Fibroblast of peridontal ligament (primary cell): ENCODE results near the gene CDKN1C.

ENCODE experiments used
- DNase-seq: peaks from one replicate; pipeline ENCODE4 v3.0.0-alpha.2; 2010; ENCODE audit errors: extremely low read depth

CDKN1C gene

DNA sequence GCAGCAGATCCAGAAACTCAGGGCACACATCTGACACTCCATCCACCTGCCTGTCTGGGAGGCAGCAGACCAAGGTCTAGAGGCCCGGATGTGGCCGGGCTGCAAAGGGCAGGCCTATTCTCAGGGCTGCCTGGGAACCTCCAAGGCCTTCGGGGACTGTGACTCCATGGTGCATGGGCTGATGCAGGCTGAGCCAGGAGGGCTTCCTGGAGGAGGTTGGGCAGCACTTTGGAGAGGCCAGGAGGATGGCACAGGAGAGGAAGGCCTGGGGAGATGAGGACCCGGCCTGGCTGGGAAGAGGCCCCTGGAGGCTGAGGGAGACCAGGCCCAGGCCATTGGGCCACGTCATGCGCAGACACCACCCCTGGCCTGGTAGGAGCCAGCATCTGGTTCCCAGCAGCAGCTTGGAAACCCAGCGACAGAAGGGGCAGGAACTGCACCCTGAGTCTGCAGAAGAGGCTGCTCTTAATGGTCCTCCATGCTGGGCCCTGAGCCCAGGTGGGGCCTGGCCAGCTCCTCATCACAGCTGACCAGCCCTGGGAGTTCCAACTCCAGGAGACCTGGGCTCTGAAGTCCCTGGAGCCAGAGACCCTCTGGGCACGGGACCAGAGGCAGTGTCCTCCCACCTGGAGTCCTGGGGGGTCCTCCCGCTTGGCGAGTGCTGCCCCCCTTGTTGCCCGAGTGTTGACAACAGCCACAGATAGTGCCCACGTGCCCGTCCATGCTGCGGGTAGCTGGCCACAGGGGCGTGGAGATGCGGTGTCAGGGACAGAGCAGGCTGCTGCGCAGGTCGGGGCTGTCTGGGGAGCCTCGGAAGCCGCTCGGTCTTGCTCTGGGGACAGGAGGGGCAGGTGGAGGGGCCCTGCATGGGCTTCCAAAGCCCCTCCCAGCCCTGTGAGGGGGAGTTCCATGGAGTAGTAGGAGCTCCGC, 38.1 kb upstream of the CDKN1C start:
- DNase-seq: no peak

DNA sequence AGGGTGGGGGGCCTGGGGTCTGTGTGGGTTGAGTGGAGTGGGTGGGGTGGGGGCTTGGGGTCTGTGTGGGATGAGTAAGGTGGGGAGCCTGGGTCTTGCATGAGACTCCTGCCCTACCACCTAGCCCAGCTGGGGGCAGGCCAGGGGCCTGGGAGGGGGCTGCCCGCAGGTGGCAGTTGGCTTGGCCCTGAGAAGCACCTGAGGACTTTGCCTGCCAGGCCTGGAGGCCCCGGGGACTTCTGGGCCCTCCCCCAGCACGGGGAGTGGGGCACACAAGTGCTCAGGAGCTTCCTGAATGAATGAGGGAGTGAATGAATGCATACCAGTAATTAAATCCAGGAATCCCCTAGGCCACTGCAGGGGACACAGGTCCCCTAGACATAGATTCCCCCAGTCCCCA, 37.1 kb upstream of the CDKN1C start:
- no peak for DNase-seq

DNA sequence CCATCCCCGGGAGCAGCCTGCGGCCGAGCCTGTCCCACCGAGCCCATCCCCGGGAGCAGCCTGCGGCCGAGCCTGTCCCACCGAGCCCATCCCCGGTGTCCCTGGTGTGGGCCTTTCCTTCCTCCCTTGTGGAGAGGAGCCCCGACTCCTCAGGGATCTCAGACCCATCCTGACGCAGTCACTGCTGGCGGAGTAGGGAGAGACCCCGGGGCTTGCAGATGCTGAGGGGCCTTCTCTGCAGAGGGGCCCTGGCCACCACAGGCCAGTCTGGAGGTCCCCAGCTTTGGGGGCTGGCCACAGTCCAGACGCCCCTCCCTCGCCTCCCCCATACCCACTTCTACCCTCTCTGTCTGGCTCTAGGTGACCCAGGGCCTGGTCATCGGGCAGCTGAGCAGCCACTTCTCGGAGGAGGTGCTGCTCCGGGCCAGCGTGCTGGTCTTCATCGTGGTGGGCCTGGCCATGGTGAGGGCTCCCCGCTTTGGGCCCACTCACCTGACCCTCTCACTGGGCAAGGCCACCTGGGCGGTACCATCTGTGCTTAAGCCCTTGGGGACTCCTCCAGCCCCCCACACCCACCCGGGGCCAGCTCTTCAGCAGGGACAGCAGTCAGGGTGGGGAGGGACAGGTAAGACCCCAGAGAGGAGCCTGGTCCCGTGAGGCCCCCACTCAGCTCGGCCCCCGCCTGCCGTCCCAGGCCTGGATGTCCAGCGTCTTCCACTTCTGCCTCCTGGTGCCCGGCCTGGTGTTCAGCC, 36.3 kb upstream of the CDKN1C start:
- no peak for DNase-seq

DNA sequence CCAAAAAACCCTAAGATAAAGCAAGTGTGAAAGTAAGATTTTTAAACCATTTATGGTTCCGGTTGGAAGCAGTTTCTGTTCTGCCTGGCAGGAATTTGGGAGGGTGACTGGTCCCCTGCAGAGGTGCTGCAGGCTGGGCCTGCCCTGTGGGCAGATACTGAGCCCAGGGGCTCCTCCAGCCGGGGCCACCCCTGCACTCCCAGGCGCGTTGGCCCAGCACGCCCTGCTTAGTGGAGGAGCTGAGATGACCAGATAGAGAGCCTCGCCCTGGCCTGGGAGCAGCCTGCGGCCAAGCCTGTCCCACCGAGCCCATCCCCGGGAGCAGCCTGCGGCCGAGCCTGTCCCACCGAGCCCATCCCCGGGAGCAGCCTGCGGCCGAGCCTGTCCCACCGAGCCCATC, 35.7 kb upstream of the CDKN1C start:
- no peak for DNase-seq

DNA sequence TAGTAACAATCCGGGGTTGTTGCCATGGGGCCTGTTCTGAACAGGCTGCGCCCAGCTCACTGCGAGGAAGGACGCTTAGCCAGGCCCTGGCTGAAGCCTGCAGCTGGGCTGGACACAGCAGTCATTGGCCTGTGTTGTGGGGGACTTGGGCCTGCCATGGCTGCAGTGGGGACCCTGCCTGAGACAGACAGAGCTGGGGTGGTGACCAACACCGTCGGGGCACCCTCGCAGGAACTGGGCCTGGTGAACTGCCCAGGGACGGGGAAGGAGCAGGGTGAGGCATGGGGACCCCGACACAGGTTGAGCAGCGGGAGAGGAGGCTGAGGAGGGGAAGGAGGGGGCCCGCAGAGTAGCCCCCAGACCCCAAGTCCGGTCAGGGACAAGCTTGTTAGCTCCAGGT, 34.8 kb upstream of the CDKN1C start:
- no peak for DNase-seq

DNA sequence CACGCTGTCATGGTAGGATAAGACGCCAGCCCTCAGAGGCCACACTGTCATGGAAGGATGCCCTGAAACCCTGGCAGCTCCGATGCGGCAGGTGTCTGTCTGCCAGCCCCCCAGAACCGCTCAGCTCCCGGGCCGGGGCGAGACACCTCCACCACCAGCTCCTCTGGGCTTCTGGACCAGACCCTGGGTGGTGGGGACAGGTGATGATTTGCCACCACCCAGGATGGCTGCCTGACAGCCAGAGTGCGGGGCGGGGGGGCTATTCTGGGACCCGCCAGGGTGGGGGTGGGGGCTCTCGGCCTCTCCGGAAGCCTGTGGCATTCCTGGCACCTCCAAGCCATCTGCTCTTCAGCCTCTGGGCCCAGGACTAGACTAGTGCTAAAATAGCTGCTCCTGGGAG, 34.3 kb upstream of the CDKN1C start:
- no peak for DNase-seq

DNA sequence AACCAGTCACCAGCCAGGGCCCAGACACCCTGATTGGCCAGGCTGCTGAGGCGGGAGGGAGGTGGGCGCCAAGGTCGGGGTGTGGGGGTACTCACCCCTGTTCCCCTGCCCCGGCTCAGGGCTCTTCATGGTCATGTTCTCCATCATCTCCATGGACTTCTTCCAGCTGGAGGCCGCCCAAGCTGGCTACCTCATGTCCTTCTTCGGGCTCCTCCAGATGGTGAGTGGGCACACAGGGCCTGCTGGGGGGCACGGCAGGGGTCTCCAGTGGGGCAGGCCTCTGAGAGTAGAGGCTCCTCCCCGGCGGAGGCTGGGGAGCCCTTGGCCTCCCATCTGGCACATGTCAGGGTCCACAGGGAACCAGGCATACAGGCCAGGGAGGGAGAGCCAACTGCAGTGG, 33.6 kb upstream of the CDKN1C start:
- no peak for DNase-seq

DNA sequence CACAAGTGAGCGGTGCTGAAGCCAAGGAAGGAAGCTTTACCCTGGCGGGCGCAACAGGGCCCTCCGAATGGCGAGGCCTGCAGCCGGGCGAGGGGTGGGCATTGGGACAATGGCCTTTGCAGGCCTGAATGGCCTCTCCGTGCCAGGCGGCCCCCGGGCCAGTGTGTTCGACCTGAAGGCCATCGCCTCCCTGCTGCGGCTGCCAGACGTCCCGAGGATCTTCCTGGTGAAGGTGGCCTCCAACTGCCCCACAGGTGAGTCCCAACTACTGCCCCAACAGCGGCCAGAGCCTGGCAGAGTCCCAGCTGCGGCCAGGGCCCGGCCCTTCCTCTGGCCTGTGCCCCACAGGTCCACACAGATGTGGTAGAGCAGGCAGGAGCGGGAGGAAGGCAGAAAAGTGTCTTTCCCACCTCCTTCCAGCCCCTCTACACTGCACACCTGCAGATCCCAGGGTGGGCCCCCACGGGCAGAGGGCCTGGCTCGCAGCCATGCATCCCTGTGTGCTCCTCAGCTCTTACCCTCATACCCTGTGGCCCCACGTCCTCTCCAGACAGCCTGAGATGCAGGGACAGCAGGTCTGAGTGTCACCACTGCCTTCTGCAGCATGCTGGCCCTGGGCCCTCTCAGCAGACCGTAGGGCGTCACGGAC, 32.4 kb upstream of the CDKN1C start:
- DNase-seq: no peak

DNA sequence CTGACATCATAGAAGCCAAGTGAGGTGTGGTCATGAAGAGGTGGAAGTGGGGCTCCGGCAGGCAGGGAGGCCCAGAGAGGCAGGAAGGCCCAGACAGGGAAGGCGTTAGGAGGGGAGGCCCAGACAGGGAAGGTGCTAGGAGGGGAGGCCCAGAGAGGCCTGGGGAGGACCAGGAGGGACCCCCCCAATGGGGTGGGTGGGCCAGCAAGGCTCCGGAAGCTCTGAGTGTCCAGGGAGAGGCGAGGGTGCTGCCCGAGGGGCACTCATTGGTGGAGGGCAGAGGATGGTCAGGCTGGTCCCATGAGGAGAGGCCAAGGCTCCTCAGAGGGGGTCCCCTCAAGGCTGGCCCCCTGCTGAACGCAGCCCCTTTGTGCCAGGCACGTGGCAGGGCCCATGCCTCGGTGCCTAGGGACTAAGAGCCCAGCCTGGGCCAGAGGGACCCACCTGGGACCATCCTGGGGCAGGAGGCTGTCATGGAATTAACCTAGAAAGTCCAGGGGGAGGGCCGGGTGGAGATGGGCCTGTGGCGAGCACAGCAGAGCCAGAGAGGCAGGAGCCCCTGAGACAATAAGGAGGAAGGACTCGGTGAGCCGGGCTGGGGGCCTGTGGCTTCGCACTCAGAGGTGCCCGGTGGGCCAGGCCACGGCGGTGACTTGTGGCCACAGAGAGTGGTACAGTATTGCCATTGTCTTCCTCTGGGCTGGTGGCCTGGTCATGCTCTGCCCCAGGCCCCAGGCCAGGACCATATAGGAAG, 31.5 kb upstream of the CDKN1C start:
- DNase-seq: no peak

DNA sequence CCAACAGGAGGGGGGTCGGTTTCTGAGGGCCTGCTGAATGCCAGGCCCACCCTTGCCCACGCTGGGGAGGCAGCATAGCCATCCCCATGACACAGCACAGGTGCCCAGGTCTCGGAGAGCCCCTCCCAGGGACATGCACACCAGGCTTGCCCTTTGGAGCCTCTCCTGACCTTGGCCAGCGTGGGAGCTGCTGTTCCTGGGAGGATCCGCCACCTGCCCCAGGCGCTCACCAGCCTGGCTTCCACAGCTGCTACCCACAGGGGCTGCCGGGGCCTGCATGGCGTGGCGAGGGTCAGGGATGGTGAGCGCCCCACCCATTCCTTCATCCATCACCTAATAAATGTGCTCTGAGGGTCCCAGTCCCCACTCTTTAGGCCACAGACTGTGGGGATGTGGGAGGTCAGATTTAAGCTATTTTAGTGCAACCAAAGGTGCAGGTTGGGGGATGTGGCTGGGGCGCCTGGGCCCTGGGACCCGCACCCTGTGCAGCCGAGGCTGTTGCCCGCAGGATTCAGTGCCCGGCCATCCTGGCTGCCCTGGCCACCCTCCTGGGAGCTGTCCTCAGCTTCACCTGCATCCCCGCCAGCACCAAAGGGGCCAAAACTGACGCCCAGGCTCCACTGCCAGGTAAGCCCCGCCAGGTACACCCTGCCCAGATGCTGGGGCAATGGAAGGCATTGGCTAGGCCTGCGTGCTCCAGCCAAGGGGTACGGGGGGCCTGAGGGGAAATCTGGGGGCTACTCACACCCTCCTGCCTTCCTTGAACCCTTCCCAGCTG, 30.7 kb upstream of the CDKN1C start:
- no peak for DNase-seq

DNA sequence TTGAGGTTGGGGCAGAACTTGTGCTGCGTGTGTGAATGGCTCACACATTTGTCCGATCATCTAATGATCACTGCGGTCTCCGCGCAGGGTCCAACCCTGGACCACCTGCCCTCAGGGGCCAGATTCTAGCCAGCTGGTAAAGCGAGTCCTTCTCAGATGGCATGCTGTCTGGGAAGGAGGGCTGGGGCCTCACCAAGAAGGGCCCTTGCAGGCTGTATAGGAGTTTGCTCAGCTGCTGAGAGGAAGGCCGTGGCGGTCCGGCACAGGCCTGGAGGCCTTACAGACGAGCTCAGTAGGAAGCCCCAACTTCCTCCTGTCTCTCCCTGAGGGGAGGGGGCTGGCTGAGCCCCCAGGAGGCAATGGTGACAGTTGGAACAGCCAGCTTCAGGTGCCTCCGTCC, 29.9 kb upstream of the CDKN1C start:
- no peak for DNase-seq

DNA sequence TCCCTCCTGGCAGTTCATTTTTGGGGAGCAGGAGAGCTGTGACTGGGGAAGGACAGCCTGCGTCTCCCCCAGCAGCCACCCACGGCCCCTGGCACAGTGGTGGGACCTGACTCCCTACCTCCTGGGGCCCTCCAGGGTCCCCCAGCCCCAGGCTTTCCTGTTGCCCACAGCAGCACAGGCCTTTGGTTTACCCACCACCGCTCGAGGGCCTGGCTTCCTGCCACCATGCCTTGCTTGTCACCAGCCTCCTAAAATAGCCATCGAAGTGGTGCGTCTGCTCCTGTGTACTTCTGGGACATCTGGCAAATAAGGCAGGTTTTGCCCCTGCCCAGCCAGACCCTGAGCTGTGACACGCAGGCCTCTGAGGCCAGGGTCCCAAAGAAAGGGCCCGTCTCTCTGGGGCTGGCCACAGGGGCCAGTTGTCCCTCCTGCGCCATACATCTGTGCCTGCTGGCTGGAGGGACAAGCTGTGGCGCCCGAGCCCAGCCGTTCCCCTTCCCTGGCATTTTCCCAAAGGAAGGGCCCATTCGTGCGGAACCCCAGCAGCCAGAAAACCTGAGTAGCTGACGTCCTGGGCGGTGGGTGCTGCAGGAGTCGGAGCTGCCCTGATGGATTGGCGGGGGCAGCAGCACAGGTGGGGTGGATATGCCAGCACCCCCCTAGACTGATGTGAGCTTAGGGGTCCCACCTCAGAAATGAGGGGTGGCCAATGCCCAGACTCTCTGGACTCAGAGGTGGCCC, 29.1 kb upstream of the CDKN1C start:
- no peak for DNase-seq

DNA sequence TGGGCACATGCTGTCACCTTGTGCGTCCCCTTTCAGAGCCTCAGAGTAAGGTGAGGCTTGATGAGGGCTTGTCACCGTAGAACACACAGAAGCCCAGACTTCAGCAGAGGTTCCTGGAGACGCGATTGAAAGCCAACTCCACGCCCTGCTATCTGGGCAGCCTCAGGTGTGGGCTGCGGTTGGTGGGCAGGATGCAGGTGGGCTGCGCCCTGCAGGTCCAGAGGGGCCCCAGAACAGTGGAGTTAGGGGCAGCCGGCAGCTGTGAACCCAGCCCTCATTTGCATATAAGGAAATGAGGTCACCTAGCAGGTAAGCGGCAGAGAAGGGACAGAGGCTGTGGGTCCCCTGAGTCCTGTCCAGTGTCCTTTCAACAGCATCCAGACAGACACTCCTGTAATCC, 28.2 kb upstream of the CDKN1C start:
- DNase-seq: no peak

DNA sequence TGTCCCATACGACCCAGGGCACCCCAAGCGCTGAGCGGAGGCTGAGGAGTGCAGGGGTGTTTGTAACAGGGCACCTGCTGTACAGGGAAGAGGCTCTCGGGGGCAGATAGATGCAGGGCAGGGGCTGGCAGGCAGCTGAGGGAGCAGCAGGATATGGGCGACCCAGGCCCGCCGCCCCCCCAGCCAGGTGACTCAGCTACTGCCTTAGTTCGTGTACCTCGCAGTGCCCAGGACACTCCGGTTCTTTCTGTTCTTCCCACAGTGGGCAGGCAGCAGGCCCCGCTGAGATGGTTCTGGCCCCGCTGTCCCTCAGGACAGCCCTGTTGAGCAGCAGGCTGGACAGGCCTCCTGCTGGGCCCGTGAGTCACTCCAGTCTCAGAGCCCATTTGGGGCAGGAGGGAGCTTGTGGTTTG, 27.4 kb upstream of the CDKN1C start:
- no peak for DNase-seq

DNA sequence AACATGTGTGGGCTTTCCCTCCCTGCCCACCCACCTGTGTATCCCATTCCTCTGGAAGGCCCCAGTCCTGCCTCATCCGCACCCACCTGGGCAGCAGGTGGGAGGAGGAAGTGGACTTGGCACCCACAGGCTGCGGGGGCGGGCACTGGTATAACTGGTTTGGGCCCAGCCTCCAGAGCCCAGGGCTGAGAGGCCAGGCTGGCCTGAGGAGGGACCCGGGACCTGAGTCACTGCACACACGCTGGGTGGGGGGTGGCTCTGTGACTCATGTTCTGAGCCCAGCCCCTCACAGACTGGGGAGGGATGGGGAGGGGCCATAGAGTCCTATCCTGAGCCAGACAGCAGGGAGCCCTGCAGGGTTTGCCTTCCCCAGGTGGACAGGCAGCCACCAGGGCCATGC, 26.9 kb upstream of the CDKN1C start:
- DNase-seq: peak; percentile 57

DNA sequence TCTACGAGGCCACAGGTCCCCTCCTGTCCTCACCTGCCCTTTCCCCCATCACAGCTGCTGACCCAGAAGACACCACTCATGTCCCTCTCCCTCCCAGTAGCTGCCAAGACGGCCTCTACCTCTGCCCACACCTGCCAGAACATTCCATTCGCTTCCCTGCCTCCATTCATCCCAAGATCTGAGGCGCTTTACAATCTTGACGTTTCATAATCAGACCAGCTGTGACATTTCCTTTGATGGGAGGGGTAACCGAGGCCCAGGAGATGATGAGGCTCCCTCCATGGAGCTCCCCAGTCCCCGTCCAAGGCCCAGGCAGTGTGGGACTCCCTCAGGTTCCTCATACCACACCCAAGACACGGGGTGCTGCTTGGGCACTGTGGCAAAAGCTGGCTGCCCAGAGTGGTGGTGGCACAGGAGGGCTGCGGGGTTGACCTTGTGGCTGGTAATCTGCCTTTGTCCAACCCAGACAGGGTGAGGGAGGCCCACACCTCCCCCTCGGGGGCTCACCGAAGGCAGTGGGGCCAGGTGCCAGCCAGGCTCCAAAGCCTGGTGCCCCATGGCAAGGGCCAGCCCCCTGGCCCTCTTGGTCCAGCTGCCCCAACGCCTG, 26.3 kb upstream of the CDKN1C start:
- no peak for DNase-seq

DNA sequence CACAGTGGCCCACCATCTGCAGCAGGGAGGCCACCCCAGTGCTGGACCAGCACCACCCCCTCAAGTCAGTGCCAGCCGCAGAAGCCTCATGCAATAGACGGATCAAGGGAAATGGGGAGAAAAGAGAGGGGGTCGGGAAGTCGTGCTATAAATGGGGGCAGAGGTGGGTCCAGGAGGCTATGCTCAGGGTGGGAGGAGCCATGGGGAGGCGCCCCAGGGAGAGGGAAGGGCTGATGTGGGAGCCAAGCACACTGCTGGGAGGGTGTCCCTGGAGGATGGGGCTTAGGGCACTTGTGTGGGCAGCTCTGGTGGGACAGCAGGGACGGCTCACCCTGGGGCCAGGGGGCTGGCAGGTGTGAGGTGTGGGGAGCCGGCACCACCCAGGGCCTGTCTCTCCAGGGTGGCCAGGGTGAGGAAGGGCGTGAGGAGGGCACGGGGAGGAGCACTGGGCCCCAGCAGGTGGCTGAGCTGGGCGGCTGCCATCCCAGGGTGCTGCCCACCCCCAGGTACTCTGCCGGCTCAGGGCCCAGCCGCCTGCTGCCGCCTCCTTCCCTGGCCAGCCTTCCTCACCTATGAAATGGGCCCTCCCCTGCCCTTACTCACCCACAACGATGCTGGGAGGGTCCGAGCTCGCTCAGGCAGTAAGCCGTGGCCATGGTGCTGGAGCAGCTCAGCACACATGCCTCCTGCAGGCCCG, 25.7 kb upstream of the CDKN1C start:
- no peak for DNase-seq

DNA sequence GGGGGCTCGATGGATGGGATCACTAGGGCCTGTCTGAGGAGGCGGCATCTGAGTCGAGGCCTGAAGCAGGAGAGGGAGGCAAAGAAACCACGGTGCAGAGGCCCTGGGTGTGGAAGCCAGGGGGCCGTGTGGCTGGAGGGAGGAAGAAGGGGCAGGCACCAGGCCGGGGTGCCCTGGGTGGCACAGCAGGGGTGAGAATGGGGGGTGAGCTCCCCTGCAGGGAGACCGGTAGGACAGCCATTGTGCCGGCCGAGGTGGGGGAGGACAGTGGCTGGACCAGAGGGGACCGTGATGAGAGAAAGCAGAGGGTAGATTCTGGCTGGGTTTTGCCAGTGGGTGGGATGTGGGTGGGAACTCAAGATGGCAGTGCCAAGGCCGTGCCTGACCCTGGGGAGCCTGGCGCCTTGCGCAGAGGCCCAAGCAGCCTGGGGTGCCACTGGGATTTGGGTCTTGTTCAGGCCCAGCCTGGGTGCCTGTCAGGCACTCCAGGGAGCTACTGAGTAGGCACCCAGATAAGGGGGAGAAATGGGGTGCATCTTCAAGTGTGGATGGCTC, 24.9 kb upstream of the CDKN1C start:
- DNase-seq: no peak
